GM18520 (cell line): ENCODE data around the gene REEP2.

Experiments
- ATAC-seq: cut with Tn5 transposase; IDR thresholded peaks from one replicate; pipeline ENCODE4 v1.9.1; 2021; ENCODE audit not compliant: unreplicated experiment

The REEP2 gene

GRCh38 chr5:138448481-138449398, 9.9 kb downstream of the REEP2 start:
- ATAC-seq = no peak

GRCh38 chr5:138449501-138450239, 10.8 kb downstream of the REEP2 start:
- no peak for ATAC-seq

GRCh38 chr5:138450971-138451370, 12.1 kb downstream of the REEP2 start:
- no peak for ATAC-seq

- no peak for ATAC-seq
Observed at GRCh38 chr5:138452720-138453119, 13.9 kb downstream of the REEP2 start.

- no peak for ATAC-seq
Observed at GRCh38 chr5:138453590-138453989, 14.7 kb downstream of the REEP2 start.

- no peak for ATAC-seq
Observed at GRCh38 chr5:138454121-138454520, 15.3 kb downstream of the REEP2 start.

- no peak for ATAC-seq
Observed at GRCh38 chr5:138455232-138455930, 16.5 kb downstream of the REEP2 start.

- no peak for ATAC-seq
Observed at GRCh38 chr5:138457531-138458275, 18.8 kb downstream of the REEP2 start.

- no peak for ATAC-seq
Observed at GRCh38 chr5:138458384-138458783, 19.5 kb downstream of the REEP2 start.

- ATAC-seq = no peak
Observed at GRCh38 chr5:138458856-138459255, 20.0 kb downstream of the REEP2 start.

- no peak for ATAC-seq
Observed at GRCh38 chr5:138459311-138459933, 20.6 kb downstream of the REEP2 start.

- ATAC-seq = no peak
Observed at GRCh38 chr5:138460032-138460693, 21.3 kb downstream of the REEP2 start.

GRCh38 chr5:138461343-138462125, 22.7 kb downstream of the REEP2 start:
- no peak for ATAC-seq

GRCh38 chr5:138463419-138464007, 24.7 kb downstream of the REEP2 start:
- no peak for ATAC-seq

GRCh38 chr5:138464008-138464387, 25.1 kb downstream of the REEP2 start:
- peak; percentile 44 for ATAC-seq

GRCh38 chr5:138464388-138465260, 25.8 kb downstream of the REEP2 start:
- ATAC-seq = peak; percentile 47

- peak; percentile 33 for ATAC-seq
Observed at GRCh38 chr5:138465261-138466124, 26.6 kb downstream of the REEP2 start, which contains the start of gene EGR1. TSS of gene EGR1 (plus strand) at chr5:138465479. CDS start at chr5:138465762, 283 bp downstream.
